Measurements from ENCODE around the gene NALCN.

NALCN gene

GRCh38 chr13:101115762-101116171 is 300.5 kb downstream of the NALCN start:
- DNase-seq: peak; percentile 28
- Histone ChIP-seq H3K9ac (ENCODE audit: low read length) (no peak overlapping the region), H3K4me3 (ENCODE audit: insufficient read depth in 1 of 2, low read depth in 1 of 2, low read length in 2 of 2) (no peak overlapping the region), H2AFZ (ENCODE audit: low read depth, low read length) (no peak overlapping the region), H2BK120ac (ENCODE audit: low read depth, low read length) (no peak overlapping the region), H3K36me3 (ENCODE audit: control insufficient read depth in 1 of 2, insufficient read depth in 2 of 2, low read depth in 1 of 2, low read length in 2 of 2) (no peaks in the 10 kb centered on the region), H2BK5ac (ENCODE audit: low read depth, low read length, poor library complexity, severe bottlenecking) (no peak overlapping the region), H3K14ac (ENCODE audit: low read length in 2 of 2) (no peak overlapping the region), H3K23ac (ENCODE audit: low read length in 2 of 2) (no peak overlapping the region), H2AK5ac (ENCODE audit: low read length, severe bottlenecking) (no peak overlapping the region), H3K4ac (ENCODE audit: low read depth in 1 of 2, low read length in 2 of 2) (no peak overlapping the region), H3K79me1 (replicated peaks; ENCODE audit: low read length, poor library complexity, severe bottlenecking) (no peaks in the 10 kb centered on the region), H4K91ac (ENCODE audit: low read length) (no peak overlapping the region), H2BK15ac (ENCODE audit: low read depth, poor library complexity, severe bottlenecking) (no peak overlapping the region), H3K4me2 (ENCODE audit: low read length, poor library complexity, severe bottlenecking) (no peak overlapping the region), H4K8ac (ENCODE audit: low read length) (no peak overlapping the region), H3K27me3 (ENCODE audit: control insufficient read depth in 1 of 2, insufficient read depth in 1 of 2, low read length in 2 of 2) (no peaks in the 10 kb centered on the region), H3K4me1 (ENCODE audit: control insufficient read depth, insufficient read depth, low read depth, low read length) (no peaks in the 10 kb centered on the region), H3K9me3 (ENCODE audit: control insufficient read depth, low read length) (no peaks in the 10 kb centered on the region), H2BK12ac (ENCODE audit: low read length in 2 of 2) (no peak overlapping the region), H3K18ac (ENCODE audit: low read depth in 1 of 2, low read length in 2 of 2) (no peak overlapping the region), H3K27ac (ENCODE audit: low read length, poor library complexity, severe bottlenecking) (no peak overlapping the region)

- no peak overlapping the region for H3K4ac ChIP-seq (ENCODE audit: low read depth in 1 of 2, low read length in 2 of 2)
- no peak overlapping the region for H3K23ac ChIP-seq (ENCODE audit: low read length in 2 of 2)
- H3K4me1 ChIP-seq (ENCODE audit: control insufficient read depth, insufficient read depth, low read depth, low read length): no peaks in the 10 kb centered on the region
- H2AK5ac ChIP-seq (ENCODE audit: low read length, severe bottlenecking): no peak overlapping the region
- H3K9me3 ChIP-seq (ENCODE audit: control insufficient read depth, low read length): no peaks in the 10 kb centered on the region
- H2AFZ ChIP-seq (ENCODE audit: low read depth, low read length): no peak overlapping the region
- H3K36me3 ChIP-seq (ENCODE audit: control insufficient read depth in 1 of 2, insufficient read depth in 2 of 2, low read depth in 1 of 2, low read length in 2 of 2): no peaks in the 10 kb centered on the region
- H3K18ac ChIP-seq (ENCODE audit: low read depth in 1 of 2, low read length in 2 of 2): no peak overlapping the region
- H2BK15ac ChIP-seq (ENCODE audit: low read depth, poor library complexity, severe bottlenecking): no peak overlapping the region
- no peak overlapping the region for H4K8ac ChIP-seq (ENCODE audit: low read length)
- H3K27me3 ChIP-seq (ENCODE audit: control insufficient read depth in 1 of 2, insufficient read depth in 1 of 2, low read length in 2 of 2): no peaks in the 10 kb centered on the region
- no peak overlapping the region for H3K4me3 ChIP-seq (ENCODE audit: insufficient read depth in 1 of 2, low read depth in 1 of 2, low read length in 2 of 2)
- H3K14ac ChIP-seq (ENCODE audit: low read length in 2 of 2): no peak overlapping the region
- no peak overlapping the region for H3K9ac ChIP-seq (ENCODE audit: low read length)
- H2BK12ac ChIP-seq (ENCODE audit: low read length in 2 of 2): no peak overlapping the region
- H2BK5ac ChIP-seq (ENCODE audit: low read depth, low read length, poor library complexity, severe bottlenecking): no peak overlapping the region
- peak; percentile 52 for DNase-seq
- H3K4me2 ChIP-seq (ENCODE audit: low read length, poor library complexity, severe bottlenecking): no peak overlapping the region
- no peaks in the 10 kb centered on the region for H3K79me1 ChIP-seq (replicated peaks; ENCODE audit: low read length, poor library complexity, severe bottlenecking)
- no peak overlapping the region for H2BK120ac ChIP-seq (ENCODE audit: low read depth, low read length)
- no peak overlapping the region for H4K91ac ChIP-seq (ENCODE audit: low read length)
- WGBS: no CpG with 5 or more reads among the region's 2 CpGs
- H3K27ac ChIP-seq (ENCODE audit: low read length, poor library complexity, severe bottlenecking): no peak overlapping the region
These were observed 304.4 kb downstream of the NALCN start for GRCh38 chr13:101111894-101112293.

- whole genome bisulfite sequencing: 94% methylated on average over 6 of the region's 7 CpGs
- Histone ChIP-seq H2BK120ac (ENCODE audit: low read depth, low read length) (no peak overlapping the region), H3K4ac (ENCODE audit: low read depth in 1 of 2, low read length in 2 of 2) (no peak overlapping the region), H3K23ac (ENCODE audit: low read length in 2 of 2) (no peak overlapping the region), H2BK12ac (ENCODE audit: low read length in 2 of 2) (no peak overlapping the region), H2AFZ (ENCODE audit: low read depth, low read length) (no peak overlapping the region), H2AK5ac (ENCODE audit: low read length, severe bottlenecking) (no peak overlapping the region), H3K4me1 (ENCODE audit: control insufficient read depth, insufficient read depth, low read depth, low read length) (no peaks in the 10 kb centered on the region), H3K9me3 (ENCODE audit: control insufficient read depth, low read length) (no peaks in the 10 kb centered on the region), H3K27me3 (ENCODE audit: control insufficient read depth in 1 of 2, insufficient read depth in 1 of 2, low read length in 2 of 2) (peaks cover 0 to 6% of the 10 kb centered on the region in 2 experiments), H3K14ac (ENCODE audit: low read length in 2 of 2) (no peak overlapping the region), H3K36me3 (ENCODE audit: control insufficient read depth in 1 of 2, insufficient read depth in 2 of 2, low read depth in 1 of 2, low read length in 2 of 2) (no peaks in the 10 kb centered on the region), H3K79me1 (replicated peaks; ENCODE audit: low read length, poor library complexity, severe bottlenecking) (no peaks in the 10 kb centered on the region), H3K9ac (ENCODE audit: low read length) (no peak overlapping the region), H4K91ac (ENCODE audit: low read length) (no peak overlapping the region), H3K4me2 (ENCODE audit: low read length, poor library complexity, severe bottlenecking) (no peak overlapping the region), H4K8ac (ENCODE audit: low read length) (no peak overlapping the region), H3K18ac (ENCODE audit: low read depth in 1 of 2, low read length in 2 of 2) (no peak overlapping the region), H2BK5ac (ENCODE audit: low read depth, low read length, poor library complexity, severe bottlenecking) (no peak overlapping the region), H3K27ac (ENCODE audit: low read length, poor library complexity, severe bottlenecking) (no peak overlapping the region), H3K4me3 (ENCODE audit: insufficient read depth in 1 of 2, low read depth in 1 of 2, low read length in 2 of 2) (no peak overlapping the region), H2BK15ac (ENCODE audit: low read depth, poor library complexity, severe bottlenecking) (no peak overlapping the region)
- DNase-seq: no peak
These were observed 307.3 kb downstream of the NALCN start for GRCh38 chr13:101109005-101109404.

GRCh38 chr13:101098873-101099272 is 317.4 kb downstream of the NALCN start:
- H2AFZ ChIP-seq (ENCODE audit: low read depth, low read length): no peak overlapping the region
- H3K4me1 ChIP-seq (ENCODE audit: control insufficient read depth, insufficient read depth, low read depth, low read length): no peaks in the 10 kb centered on the region
- no peak overlapping the region for H3K4ac ChIP-seq (ENCODE audit: low read depth in 1 of 2, low read length in 2 of 2)
- H3K9ac ChIP-seq (ENCODE audit: low read length): no peak overlapping the region
- H2BK120ac ChIP-seq (ENCODE audit: low read depth, low read length): no peak overlapping the region
- H3K14ac ChIP-seq (ENCODE audit: low read length in 2 of 2): no peak overlapping the region
- peak; percentile 31 for DNase-seq
- H3K4me3 ChIP-seq (ENCODE audit: insufficient read depth in 1 of 2, low read depth in 1 of 2, low read length in 2 of 2): no peak overlapping the region
- H3K4me2 ChIP-seq (ENCODE audit: low read length, poor library complexity, severe bottlenecking): no peak overlapping the region
- no peak overlapping the region for H3K18ac ChIP-seq (ENCODE audit: low read depth in 1 of 2, low read length in 2 of 2)
- H3K36me3 ChIP-seq (ENCODE audit: control insufficient read depth in 1 of 2, insufficient read depth in 2 of 2, low read depth in 1 of 2, low read length in 2 of 2): no peaks in the 10 kb centered on the region
- no peak overlapping the region for H4K8ac ChIP-seq (ENCODE audit: low read length)
- peaks cover 0 to 10% of the 10 kb centered on the region in 2 experiments for H3K27me3 ChIP-seq (ENCODE audit: control insufficient read depth in 1 of 2, insufficient read depth in 1 of 2, low read length in 2 of 2)
- H2BK5ac ChIP-seq (ENCODE audit: low read depth, low read length, poor library complexity, severe bottlenecking): no peak overlapping the region
- H3K9me3 ChIP-seq (ENCODE audit: control insufficient read depth, low read length): no peaks in the 10 kb centered on the region
- H3K79me1 ChIP-seq (replicated peaks; ENCODE audit: low read length, poor library complexity, severe bottlenecking): no peaks in the 10 kb centered on the region
- H2BK12ac ChIP-seq (ENCODE audit: low read length in 2 of 2): no peak overlapping the region
- H4K91ac ChIP-seq (ENCODE audit: low read length): no peak overlapping the region
- H3K27ac ChIP-seq (ENCODE audit: low read length, poor library complexity, severe bottlenecking): no peak overlapping the region
- no peak overlapping the region for H3K23ac ChIP-seq (ENCODE audit: low read length in 2 of 2)
- no peak overlapping the region for H2BK15ac ChIP-seq (ENCODE audit: low read depth, poor library complexity, severe bottlenecking)
- 59% methylated on average over 4 of the region's 4 CpGs for WGBS
- no peak overlapping the region for H2AK5ac ChIP-seq (ENCODE audit: low read length, severe bottlenecking)

Data from mesenchymal stem cell (in vitro differentiated cells and primary cell).